H9 (cell line): ENCODE results near the gene HSD17B13. TPM values are rescaled to one million over a fixed set of nuclear protein-coding genes. Genes with fewer than 3 reads are reported as not detected.

ENCODE experiments used
- DNase-seq: peaks from one replicate; pipeline ENCODE4 v3.0.0-alpha.2; 2017
- H2AFZ ChIP-seq: one replicate; pipeline ENCODE4 v1.6.1; 2013; ENCODE audit warnings: mild to moderate bottlenecking, low read length, control low read depth, moderate library complexity
- H2AK5ac ChIP-seq: 2 replicates; pipeline ENCODE4 v1.6.1; 2013; ENCODE audit warnings: low read length, control low read depth, mixed read lengths; ENCODE audit not compliant: insufficient read length
- H2BK120ac ChIP-seq: one replicate; pipeline ENCODE4 v1.6.1; 2013; ENCODE audit warnings: low read depth, mild to moderate bottlenecking, low read length, control low read depth, inconsistent platforms; ENCODE audit not compliant: poor library complexity, severe bottlenecking
- H2BK12ac ChIP-seq: 2 replicates; pipeline ENCODE4 v1.6.1; 2013; ENCODE audit warnings: low read length, control low read depth, mixed read lengths, low read depth; ENCODE audit not compliant: insufficient read length
- H2BK15ac ChIP-seq: 2 replicates; pipeline ENCODE4 v1.6.1; 2013; ENCODE audit warnings: low read depth, low read length, control low read depth
- H2BK20ac ChIP-seq: one replicate; pipeline ENCODE4 v1.6.1; 2013; ENCODE audit warnings: low read depth, mild to moderate bottlenecking, low read length, control low read depth, inconsistent platforms; ENCODE audit not compliant: poor library complexity, severe bottlenecking
- H2BK5ac ChIP-seq: 2 replicates; pipeline ENCODE4 v1.6.1; 2013; ENCODE audit warnings: low read length, control low read depth, mixed read lengths; ENCODE audit not compliant: insufficient read length
- H3K14ac ChIP-seq: 2 replicates; pipeline ENCODE4 v1.6.1; 2013; ENCODE audit warnings: low read length, control low read depth; ENCODE audit not compliant: insufficient read depth
- H3K18ac ChIP-seq: 2 replicates; pipeline ENCODE4 v1.6.1; 2013; ENCODE audit warnings: low read depth, mild to moderate bottlenecking, mixed read lengths, low read length, control low read depth; ENCODE audit not compliant: insufficient read length
- H3K23ac ChIP-seq: 2 replicates; pipeline ENCODE4 v1.6.1; 2013; ENCODE audit warnings: low read length, control low read depth, mixed read lengths, low read depth; ENCODE audit not compliant: insufficient read length
- H3K23me2 ChIP-seq: 2 replicates; pipeline ENCODE4 v1.6.1; 2013; ENCODE audit warnings: low read depth, mild to moderate bottlenecking, mixed read lengths, low read length, control low read depth; ENCODE audit not compliant: insufficient read length, poor library complexity, severe bottlenecking
- H3K27ac ChIP-seq: 2 replicates; pipeline ENCODE4 v1.5.1; 2013; ENCODE audit warnings: low read length, control low read depth, mixed read lengths, low read depth; ENCODE audit not compliant: insufficient read length
- H3K27me3 ChIP-seq: 2 replicates; pipeline ENCODE4 v1.6.1; 2013; ENCODE audit warnings: low read length, control low read depth, inconsistent platforms; ENCODE audit not compliant: insufficient read depth
- H3K4ac ChIP-seq: 2 replicates; pipeline ENCODE4 v1.6.1; 2013; ENCODE audit warnings: low read depth, mild to moderate bottlenecking, control low read depth, inconsistent platforms, low read length, moderate library complexity
- H3K4me1 ChIP-seq: 2 replicates; pipeline ENCODE4 v1.6.1; 2013; ENCODE audit warnings: low read length, control low read depth, inconsistent platforms; ENCODE audit not compliant: insufficient read depth
- H3K4me2 ChIP-seq: 2 replicates; pipeline ENCODE4 v1.6.1; 2013; ENCODE audit warnings: low read length, control low read depth, mixed read lengths; ENCODE audit not compliant: insufficient read length, insufficient read depth
- H3K56ac ChIP-seq: 2 replicates; pipeline ENCODE4 v1.6.1; 2013; ENCODE audit warnings: low read depth, mild to moderate bottlenecking, mixed read lengths, low read length, control low read depth; ENCODE audit not compliant: insufficient read length
- H3K79me1 ChIP-seq: 2 replicates; pipeline ENCODE4 v1.6.1; 2013; ENCODE audit warnings: low read depth, mild to moderate bottlenecking, moderate library complexity, low read length, control low read depth, inconsistent platforms; ENCODE audit not compliant: insufficient read depth, poor library complexity, severe bottlenecking
- H3K79me2 ChIP-seq: 2 replicates; pipeline ENCODE4 v1.6.1; 2013; ENCODE audit warnings: low read length, control low read depth, inconsistent platforms; ENCODE audit not compliant: insufficient read depth
- H3K9ac ChIP-seq: 2 replicates; pipeline ENCODE4 v1.6.1; 2013; ENCODE audit warnings: low read length, control low read depth, mixed read lengths; ENCODE audit not compliant: insufficient read length; ENCODE audit errors: extremely low read depth
- H3K9me3 ChIP-seq: one replicate; pipeline ENCODE4 v1.6.1; 2013; ENCODE audit warnings: low read depth, low read length, inconsistent platforms; ENCODE audit not compliant: control insufficient read depth
- H3T11ph ChIP-seq: one replicate; pipeline ENCODE4 v1.6.1; 2013; ENCODE audit warnings: mild to moderate bottlenecking, low read length, control low read depth, inconsistent platforms
- H4K20me1 ChIP-seq: one replicate; pipeline ENCODE4 v1.6.1; 2013; ENCODE audit not compliant: control insufficient read depth, insufficient read length, insufficient read depth
- H4K5ac ChIP-seq: 2 replicates; pipeline ENCODE4 v1.6.1; 2013; ENCODE audit warnings: low read depth, mild to moderate bottlenecking, mixed read lengths, low read length, control low read depth; ENCODE audit not compliant: insufficient read length
- H4K8ac ChIP-seq: replicated peaks from 2 replicates; pipeline ENCODE4 v1.6.1; 2013; ENCODE audit warnings: low read length, control low read depth, mixed read lengths, low read depth; ENCODE audit not compliant: insufficient read length
- H4K91ac ChIP-seq: 2 replicates; pipeline ENCODE4 v1.6.1; 2013; ENCODE audit warnings: low read depth, mild to moderate bottlenecking, moderate library complexity, mixed read lengths, low read length, control low read depth; ENCODE audit not compliant: insufficient read length
- H3K27ac Mint-ChIP-seq, 3 experiments: 2 replicates in 2 of 3; 3 replicates in 1 of 3; pipeline ENCODE4 v1.8.0; 2020 to 2021; ENCODE audit warnings: mixed read lengths in 3 of 3, mild to moderate bottlenecking in 1 of 3, moderate library complexity in 1 of 3
- H3K27me3 Mint-ChIP-seq: 2 replicates; pipeline ENCODE4 v1.8.0; 2021; ENCODE audit warnings: low read depth, mild to moderate bottlenecking, moderate library complexity, mixed read lengths
- H3K36me3 Mint-ChIP-seq, 3 experiments: 2 replicates in 2 of 3; 3 replicates in 1 of 3; pipeline ENCODE4 v1.8.0; 2020 to 2021; ENCODE audit warnings: low read depth in 3 of 3, mixed read lengths in 3 of 3; ENCODE audit not compliant: insufficient read depth in 1 of 3
- H3K4me1 Mint-ChIP-seq, 2 experiments: 2 replicates each; pipeline ENCODE4 v1.8.0; 2020; ENCODE audit warnings: mixed read lengths in 2 of 2
- H3K4me3 Mint-ChIP-seq, 2 experiments: 2 replicates in 1 of 2; 3 replicates in 1 of 2; pipeline ENCODE4 v1.8.0; 2020 to 2021; ENCODE audit warnings: mild to moderate bottlenecking in 2 of 2, mixed read lengths in 2 of 2, moderate library complexity in 1 of 2
- H3K9me3 Mint-ChIP-seq, 2 experiments: 2 replicates in 1 of 2; 3 replicates in 1 of 2; pipeline ENCODE4 v1.8.0; 2020; ENCODE audit warnings: mild to moderate bottlenecking in 2 of 2, mixed read lengths in 2 of 2, moderate library complexity in 1 of 2
- CTCF ChIP-seq: fragments of 200-600 bp; sonication (generic); conservative IDR thresholded peaks from 3 replicates; pipeline ENCODE4 v1.8.0; 2021; ENCODE audit warnings: antibody characterized with exemption, mild to moderate bottlenecking
- WGBS: extraction: QIAGEN DNeasy Blood & Tissue Kit; methylation state at CpG from one replicate; pipeline ENCODE4 v1.1.7; 2013; ENCODE audit warnings: missing lambda C conversion rate, low lambda C conversion rate, mixed read lengths; ENCODE audit not compliant: insufficient read length; ENCODE audit errors: extremely low coverage; 5-methylcytosine and 5-hydroxymethylcytosine counted together
- total RNA-seq: library from RNA; stranded (reverse); gene quantifications from 2 replicates; pipeline ENCODE4 v1.2.1, GENCODE V29; 2021

Gene HSD17B13
- total RNA-seq, 1 experiment from 2014 or later: not detected

- no peak overlapping the region for H2BK20ac ChIP-seq
- no peak overlapping the region for H3K18ac ChIP-seq
- H3K4ac ChIP-seq: no peak overlapping the region
Observed at GRCh38 chr4:87370068-87370467, 47.4 kb upstream of the HSD17B13 start.

More at GRCh38 chr4:87370068-87370467, 47.4 kb upstream of the HSD17B13 start:
- Histone ChIP-seq H3K79me2 (no peaks in the 10 kb centered on the region), H3T11ph (no peak overlapping the region), H3K27me3 (no peaks in the 10 kb centered on the region), H3K4me2 (no peak overlapping the region), H2BK15ac (no peak overlapping the region), H3K27ac (no peak overlapping the region), H2AFZ (no peak overlapping the region), H3K23ac (no peak overlapping the region), H2BK120ac (no peak overlapping the region), H4K20me1 (no peaks in the 10 kb centered on the region), H3K4me1 (no peaks in the 10 kb centered on the region), H3K14ac (no peak overlapping the region), H3K79me1 (no peaks in the 10 kb centered on the region), H4K5ac (no peak overlapping the region), H2BK12ac (no peak overlapping the region), H4K91ac (no peak overlapping the region), H3K9ac (no peak overlapping the region), H3K23me2 (no peaks in the 10 kb centered on the region), H2AK5ac (no peak overlapping the region), H3K56ac (no peak overlapping the region), H3K9me3 (no peaks in the 10 kb centered on the region), H4K8ac (no peak overlapping the region), H2BK5ac (no peak overlapping the region)
- no peaks in the 10 kb centered on the region for H3K27me3 Mint-ChIP-seq
- no peak overlapping the region for H3K4me3 Mint-ChIP-seq
- DNase-seq: no peak
- TF ChIP-seq CTCF: no peak
- WGBS: no CpG with 5 or more reads among the region's 2 CpGs
- peaks cover 0 to 8% of the 10 kb centered on the region in 2 experiments; a peak in 2 of 4 replicates for H3K4me1 Mint-ChIP-seq
- no peak overlapping the region for H3K27ac Mint-ChIP-seq
- peaks cover 0 to 7% of the 10 kb centered on the region in 2 experiments; a peak in 2 of 5 replicates for H3K9me3 Mint-ChIP-seq
- H3K36me3 Mint-ChIP-seq: peaks cover 26 to 48% (median 38%) of the 10 kb centered on the region in 3 experiments
